HepG2 (cell line): ENCODE results near the gene DIMT1. TPM values are rescaled to one million over a fixed set of nuclear protein-coding genes. Genes with fewer than 3 reads are reported as not detected.

ENCODE experiments used
- ATAC-seq: fragments of 200-7000 bp; cut with Tn5 transposase; 3 replicates; pipeline ENCODE4 v1.9.1; 2020; ENCODE audit warnings: mild to moderate bottlenecking, moderate library complexity
- BruUV-seq: library from RNA; stranded (reverse); fragments of 400-500 nt; replicated peaks from 2 replicates; lab custom pipeline; 2021; lab: Mats Ljungman, UMichigan
- CTCF ChIA-PET: fragments of 300-600 bp; formaldehyde crosslinking; extraction: SDS; loops from one replicate; lab custom pipeline; 2021; ENCODE audit warnings: low total read pairs, inconsistent platforms, low intra/inter-chr PET ratio; lab: Yijun Ruan, JAX
- POLR2A ChIA-PET: fragments of 350-600 bp; sonication (Branson Sonifier 250); formaldehyde crosslinking; loops from one replicate; lab custom pipeline; 2020; ENCODE audit warnings: antibody characterized with exemption, inconsistent platforms; lab: Yijun Ruan, JAX
- DNase-seq: peaks from one replicate; pipeline ENCODE4 v3.0.0-alpha.2; 2015; ENCODE audit warnings: low spot score
- FAIRE-seq: peaks from 3 replicates; lab custom pipeline; 2011; peaks lifted over from hg19 to GRCh38; lab: Jason Lieb, UNC
- H2AFZ ChIP-seq: one replicate; pipeline ENCODE4 v1.6.1; 2011; ENCODE audit warnings: low read length, inconsistent platforms
- H3K27ac ChIP-seq: fragments of 300-600 bp; 3 replicates; pipeline ENCODE4 v1.8.0; 2011; ENCODE audit warnings: mixed run types, mild to moderate bottlenecking, mixed read lengths, low read length, inconsistent platforms; ENCODE audit not compliant: insufficient read depth; ENCODE audit errors: extremely low read length
- H3K27me3 ChIP-seq, 2 experiments: fragments of 200-600 bp in 1 of 2; 2 replicates in 1 of 2; 3 replicates in 1 of 2; pipeline versions ENCODE4 v1.6.0 to v1.8.0; 2011; ENCODE audit warnings: low read length in 2 of 2, mild to moderate bottlenecking in 2 of 2, moderate library complexity in 2 of 2, inconsistent platforms in 1 of 2; ENCODE audit not compliant: insufficient read depth in 2 of 2, control insufficient read depth in 1 of 2
- H3K36me3 ChIP-seq, 2 experiments: fragments of 200-600 bp in 1 of 2; replicated peaks in 1 of 2; 2 replicates in 1 of 2; 3 replicates in 1 of 2; pipeline versions ENCODE4 v1.5.1 to v1.8.0; 2011; ENCODE audit warnings: low read length in 2 of 2, inconsistent platforms in 1 of 2; ENCODE audit not compliant: insufficient read depth in 2 of 2, control insufficient read depth in 1 of 2
- H3K4me1 ChIP-seq: 2 replicates; pipeline ENCODE4 v1.5.1; 2012; ENCODE audit warnings: low read length, inconsistent platforms; ENCODE audit not compliant: insufficient read depth
- H3K4me2 ChIP-seq: 2 replicates; pipeline ENCODE4 v1.6.0; 2011; ENCODE audit warnings: low read depth, low read length, inconsistent platforms
- H3K4me3 ChIP-seq, 3 experiments: fragments of 200-600 bp in 1 of 3; sonication (generic), shearing (Covaris generic) in 1 of 3; replicated peaks in 1 of 3; 2 replicates each; pipeline ENCODE4 v1.5.1; 2011 to 2016; ENCODE audit warnings: low read length in 3 of 3, inconsistent platforms in 2 of 3, low read depth in 2 of 3, mild to moderate bottlenecking in 2 of 3, control low read depth in 1 of 3, mixed read lengths in 1 of 3; ENCODE audit not compliant: insufficient read depth in 1 of 3
- H3K79me2 ChIP-seq: one replicate; pipeline ENCODE4 v1.6.1; 2011; ENCODE audit warnings: low read length, inconsistent platforms; ENCODE audit not compliant: insufficient read depth
- H3K9ac ChIP-seq: 2 replicates; pipeline ENCODE4 v1.6.0; 2011; ENCODE audit warnings: mild to moderate bottlenecking, low read depth, low read length, inconsistent platforms; ENCODE audit not compliant: insufficient read depth
- H3K9me3 ChIP-seq: 2 replicates; pipeline ENCODE4 v1.5.1; 2012; ENCODE audit warnings: mild to moderate bottlenecking, low read length
- H4K20me1 ChIP-seq: 2 replicates; pipeline ENCODE4 v1.6.0; 2011; ENCODE audit warnings: inconsistent platforms, mild to moderate bottlenecking, low read length, moderate library complexity; ENCODE audit not compliant: insufficient read depth
- ASH2L ChIP-seq: fragments of 300-600, 200-600 bp; sonication (generic); IDR thresholded peaks from 2 replicates; pipeline ENCODE4 v1.7.0; 2017; ENCODE audit warnings: low read depth, mild to moderate bottlenecking, moderate library complexity, mixed read lengths, low read length; ENCODE audit not compliant: insufficient read length
- BCL6 ChIP-seq: IDR thresholded peaks from 2 replicates; pipeline ENCODE4 v1.6.1; 2016; ENCODE audit warnings: missing genetic modification reagents, missing compliant biosample characterization
- CREM ChIP-seq, 2 experiments: sonication (generic) in 1 of 2; formaldehyde crosslinking in 1 of 2; IDR thresholded peaks; 2 replicates each; pipeline versions ENCODE4 v1.4.0 to v1.6.1; 2016 to 2020; ENCODE audit warnings: antibody characterized with exemption in 1 of 2, mild to moderate bottlenecking in 1 of 2, missing genetic modification reagents in 1 of 2
- EHMT2 ChIP-seq: fragments of 200-600 bp; sonication (generic); IDR thresholded peaks from 2 replicates; pipeline ENCODE4 v1.7.0; 2017; ENCODE audit warnings: antibody characterized with exemption, low read depth, low read length, borderline replicate concordance
- FOXP1 ChIP-seq, 2 experiments: fragments of 450-650 bp in 1 of 2; IDR thresholded peaks; 2 replicates each; pipeline ENCODE4 v1.6.1; 2017 to 2018; ENCODE audit warnings: antibody characterized with exemption in 1 of 2
- KDM2A ChIP-seq: sonication (generic); formaldehyde crosslinking; IDR thresholded peaks from 2 replicates; pipeline ENCODE4 v1.4.0; 2020; ENCODE audit warnings: low read depth, missing genetic modification reagents, borderline replicate concordance
- PITX1 ChIP-seq: sonication (generic); formaldehyde crosslinking; IDR thresholded peaks from 2 replicates; pipeline ENCODE4 v1.5.1; 2020; ENCODE audit warnings: mild to moderate bottlenecking, missing genetic modification reagents
- POGZ ChIP-seq: sonication (generic); formaldehyde crosslinking; IDR thresholded peaks from 2 replicates; pipeline ENCODE4 v1.4.0; 2020; ENCODE audit warnings: mild to moderate bottlenecking, missing genetic modification reagents
- POLR2AphosphoS5 ChIP-seq: IDR thresholded peaks from 2 replicates; pipeline ENCODE4 v1.6.1; 2012; ENCODE audit warnings: low read depth, low read length
- STAT5B ChIP-seq: sonication (generic); formaldehyde crosslinking; IDR thresholded peaks from 2 replicates; pipeline ENCODE4 v1.4.0; 2020; ENCODE audit warnings: missing genetic modification reagents
- SUZ12 ChIP-seq: fragments of 150-350 bp; IDR thresholded peaks from 2 replicates; pipeline ENCODE4 v1.6.1; 2014; ENCODE audit warnings: low read depth, low read length
- TARDBP ChIP-seq: sonication (generic); formaldehyde crosslinking; IDR thresholded peaks from 2 replicates; pipeline ENCODE4 v1.8.0; 2022; ENCODE audit warnings: mild to moderate bottlenecking, missing genetic modification reagents
- ZNF343 ChIP-seq: sonication (generic); formaldehyde crosslinking; IDR thresholded peaks from 2 replicates; pipeline ENCODE4 v1.4.0; 2020; ENCODE audit warnings: mild to moderate bottlenecking, missing genetic modification reagents
- ZNF446 ChIP-seq: sonication (generic); formaldehyde crosslinking; IDR thresholded peaks from 2 replicates; pipeline ENCODE4 v1.5.0; 2020; ENCODE audit warnings: mild to moderate bottlenecking, missing genetic modification reagents
- ZNF589 ChIP-seq: sonication (generic); formaldehyde crosslinking; conservative IDR thresholded peaks from 2 replicates; pipeline ENCODE4 v1.8.0; 2022; ENCODE audit warnings: mild to moderate bottlenecking, moderate library complexity, missing genetic modification reagents
- ZNF678 ChIP-seq: sonication (generic); formaldehyde crosslinking; IDR thresholded peaks from 2 replicates; pipeline ENCODE4 v1.4.0; 2020; ENCODE audit warnings: mild to moderate bottlenecking, missing genetic modification reagents
- ZNF749 ChIP-seq: sonication (generic); formaldehyde crosslinking; IDR thresholded peaks from 2 replicates; pipeline ENCODE4 v1.8.0; 2022; ENCODE audit warnings: mild to moderate bottlenecking, missing genetic modification reagents, moderate library complexity, borderline replicate concordance
- WGBS: methylation state at CpG from one replicate; pipeline ENCODE4 v1.1.6; 2017; ENCODE audit warnings: low lambda C conversion rate; 5-methylcytosine and 5-hydroxymethylcytosine counted together
- in situ Hi-C: cut with HindIII; loops from 2 replicates; pipeline ENCODE4 v1.10.0; 2017; ENCODE audit warnings: low pct_unique_long_range_greater_than_20kb; ENCODE audit not compliant: extremely low pct_ligation_motif_present
- intact Hi-C: fragments of 100-400 bp; cut with micrococcal nuclease; formaldehyde crosslinking; loops from one replicate; pipeline ENCODE4 v1.10.0; 2022; ENCODE audit not compliant: unreplicated experiment
- polyA plus RNA-seq, 8 experiments: library from polyadenylated mRNA; depleted of rRNA in 3 of 8; stranded (reverse) in 7 of 8; unstranded in 1 of 8; fragments of >200 nt; fragmentation: Illumina TruSeq in 4 of 8; extraction: Trizol in 4 of 8; gene quantifications; 2 replicates each; pipeline versions ENCODE4 v1.2.1 to v1.2.3, GENCODE V29; 2011 to 2016; ENCODE audit warnings: low read depth in 4 of 8, missing spikeins in 1 of 8, mixed read lengths in 1 of 8; ENCODE audit not compliant: insufficient read depth in 1 of 8
- total RNA-seq, 5 experiments: library from RNA; depleted of rRNA; stranded (reverse); fragments of >200 nt; fragmentation: Illumina TruSeq; extraction: Trizol; gene quantifications; 2 replicates each; pipeline ENCODE4 v1.2.3, GENCODE V29; 2016; ENCODE audit warnings: low read depth in 1 of 5
- TF ChIP-seq, protein P1 (sequence below): sonication (generic); formaldehyde crosslinking; IDR thresholded peaks from 2 replicates; pipeline ENCODE4 v1.4.0; 2020; ENCODE audit warnings: mild to moderate bottlenecking, missing genetic modification reagents
- TF ChIP-seq, protein P2 (sequence below): sonication (generic); formaldehyde crosslinking; IDR thresholded peaks from 2 replicates; pipeline ENCODE4 v1.4.0; 2020; ENCODE audit warnings: missing genetic modification reagents

The DIMT1 gene
- total and polyA plus RNA-seq, 2 of the 13 experiments (the other 11 are each of a cell fraction or from before 2014, with no cell fraction given), result 16.1 to 35.2 TPM

DNA sequence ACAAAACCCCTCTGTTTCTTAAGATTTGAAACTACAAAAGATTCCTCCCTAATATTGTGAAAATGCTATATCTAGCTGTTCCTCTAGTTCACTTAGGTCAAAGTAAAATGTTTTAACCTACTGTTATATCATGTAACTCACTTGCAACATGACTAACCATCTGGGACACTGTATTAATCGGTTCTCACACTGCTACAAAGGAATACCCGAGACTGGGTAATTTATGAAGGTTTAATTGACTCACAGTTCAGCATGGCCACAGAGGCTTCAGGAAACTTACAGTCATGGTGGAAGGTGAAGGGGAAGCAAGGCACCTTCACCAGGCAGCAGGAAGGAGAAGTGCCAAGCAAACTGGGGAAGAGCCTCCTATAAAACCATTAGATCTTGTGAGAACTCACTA, 34.7 kb downstream of the DIMT1 start:
- BruUV-seq, result no TSS peak

More for the DNA sequence above, 34.7 kb downstream of the DIMT1 start:
- Histone ChIP-seq H3K27me3 (no peaks in the 10 kb centered on the region), H4K20me1 (no peaks in the 10 kb centered on the region), H3K4me3 (no peak overlapping the region), H3K36me3 (peaks cover 4 to 16% of the 10 kb centered on the region in 2 experiments; a peak in 3 of 5 replicates), H3K4me1 (no peaks in the 10 kb centered on the region), H3K27ac (no peak overlapping the region), H3K9ac (no peak overlapping the region), H2AFZ (no peak overlapping the region), H3K79me2 (no peaks in the 10 kb centered on the region), H3K4me2 (no peak overlapping the region), H3K9me3 (no peaks in the 10 kb centered on the region)
- in situ Hi-C loops (no loop called here), intact Hi-C loops (no loop called here)
- no peak for TF ChIP-seq POLR2AphosphoS5
- TF ChIP-seq ZNF589 (CRISPR knock-in tag), result no peak
- no peak for TF ChIP-seq FOXP1 (IDR thresholded peaks at IDR 0.05)
- TF ChIP-seq FOXP1 (CRISPR knock-in tag; IDR thresholded peaks at IDR 0.05), result no peak
- no peak for TF ChIP-seq BCL6
- no peak for TF ChIP-seq POGZ (CRISPR knock-in tag)
- TF ChIP-seq ZNF343 (CRISPR knock-in tag), result no peak
- no peak for TF ChIP-seq ZNF749
- no peak for TF ChIP-seq KDM2A
- TF ChIP-seq TARDBP (CRISPR knock-in tag), result no peak
- no peak for TF ChIP-seq ASH2L
- no peak for TF ChIP-seq EHMT2
- no peak for TF ChIP-seq ZNF446 (CRISPR knock-in tag)
- no peak for TF ChIP-seq CREM (IDR thresholded peaks at IDR 0.05)
- TF ChIP-seq CREM (CRISPR knock-in tag; IDR thresholded peaks at IDR 0.05), result no peak
- TF ChIP-seq ZNF678 (CRISPR knock-in tag), result no peak
- TF ChIP-seq PITX1 (CRISPR knock-in tag), result no peak
- TF ChIP-seq SUZ12, result no peak
- TF ChIP-seq, protein P1, sequence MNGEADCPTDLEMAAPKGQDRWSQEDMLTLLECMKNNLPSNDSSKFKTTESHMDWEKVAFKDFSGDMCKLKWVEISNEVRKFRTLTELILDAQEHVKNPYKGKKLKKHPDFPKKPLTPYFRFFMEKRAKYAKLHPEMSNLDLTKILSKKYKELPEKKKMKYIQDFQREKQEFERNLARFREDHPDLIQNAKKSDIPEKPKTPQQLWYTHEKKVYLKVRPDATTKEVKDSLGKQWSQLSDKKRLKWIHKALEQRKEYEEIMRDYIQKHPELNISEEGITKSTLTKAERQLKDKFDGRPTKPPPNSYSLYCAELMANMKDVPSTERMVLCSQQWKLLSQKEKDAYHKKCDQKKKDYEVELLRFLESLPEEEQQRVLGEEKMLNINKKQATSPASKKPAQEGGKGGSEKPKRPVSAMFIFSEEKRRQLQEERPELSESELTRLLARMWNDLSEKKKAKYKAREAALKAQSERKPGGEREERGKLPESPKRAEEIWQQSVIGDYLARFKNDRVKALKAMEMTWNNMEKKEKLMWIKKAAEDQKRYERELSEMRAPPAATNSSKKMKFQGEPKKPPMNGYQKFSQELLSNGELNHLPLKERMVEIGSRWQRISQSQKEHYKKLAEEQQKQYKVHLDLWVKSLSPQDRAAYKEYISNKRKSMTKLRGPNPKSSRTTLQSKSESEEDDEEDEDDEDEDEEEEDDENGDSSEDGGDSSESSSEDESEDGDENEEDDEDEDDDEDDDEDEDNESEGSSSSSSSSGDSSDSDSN, result no peak
- TF ChIP-seq STAT5B (CRISPR knock-in tag), result no peak
- TF ChIP-seq, protein P2, sequence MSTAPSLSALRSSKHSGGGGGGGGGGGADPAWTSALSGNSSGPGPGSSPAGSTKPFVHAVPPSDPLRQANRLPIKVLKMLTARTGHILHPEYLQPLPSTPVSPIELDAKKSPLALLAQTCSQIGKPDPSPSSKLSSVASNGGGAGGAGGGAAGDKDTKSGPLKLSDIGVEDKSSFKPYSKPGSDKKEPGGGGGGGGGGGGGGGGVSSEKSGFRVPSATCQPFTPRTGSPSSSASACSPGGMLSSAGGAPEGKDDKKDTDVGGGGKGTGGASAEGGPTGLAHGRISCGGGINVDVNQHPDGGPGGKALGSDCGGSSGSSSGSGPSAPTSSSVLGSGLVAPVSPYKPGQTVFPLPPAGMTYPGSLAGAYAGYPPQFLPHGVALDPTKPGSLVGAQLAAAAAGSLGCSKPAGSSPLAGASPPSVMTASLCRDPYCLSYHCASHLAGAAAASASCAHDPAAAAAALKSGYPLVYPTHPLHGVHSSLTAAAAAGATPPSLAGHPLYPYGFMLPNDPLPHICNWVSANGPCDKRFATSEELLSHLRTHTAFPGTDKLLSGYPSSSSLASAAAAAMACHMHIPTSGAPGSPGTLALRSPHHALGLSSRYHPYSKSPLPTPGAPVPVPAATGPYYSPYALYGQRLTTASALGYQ (CRISPR knock-in tag), result no peak
- ChIA-PET CTCF (no interaction called here), POLR2A (no interaction called here)
- FAIRE-seq, result no peak
- no peak for DNase-seq
- ATAC-seq, result no peak
- 100% methylated on average over 2 of the region's 2 CpGs for WGBS
